Fibroblast of lung (primary cell): ENCODE data around the gene MAP3K15. TPM values are rescaled to one million over a fixed set of nuclear protein-coding genes. Genes with fewer than 3 reads are reported as not detected.

Experiments
- DNase-seq, 2 donors: peaks; one replicate each; pipeline versions ENCODE4 v3.0.0 to v3.0.0-alpha.2; 2010; ENCODE audit warnings: low read depth in 2 of 2
- H2AFZ ChIP-seq: 2 replicates; pipeline ENCODE4 v1.5.1; 2012; ENCODE audit warnings: low read length, control low read depth, inconsistent platforms
- H3K27ac ChIP-seq: 2 replicates; pipeline ENCODE4 v1.5.1; 2011; ENCODE audit warnings: low read length, control low read depth; ENCODE audit not compliant: insufficient read depth
- H3K27me3 ChIP-seq: 2 replicates; pipeline ENCODE4 v1.5.1; 2011; ENCODE audit warnings: mild to moderate bottlenecking, low read length; ENCODE audit not compliant: control insufficient read depth, insufficient read depth
- H3K36me3 ChIP-seq: 2 replicates; pipeline ENCODE4 v1.5.1; 2011; ENCODE audit warnings: low read length; ENCODE audit not compliant: control insufficient read depth, insufficient read depth
- H3K4me1 ChIP-seq: 2 replicates; pipeline ENCODE4 v1.5.1; 2011; ENCODE audit warnings: low read length; ENCODE audit not compliant: control insufficient read depth, insufficient read depth; ENCODE audit errors: extremely low read depth
- H3K4me2 ChIP-seq: 2 replicates; pipeline ENCODE4 v1.5.1; 2011; ENCODE audit warnings: low read length, control low read depth; ENCODE audit not compliant: insufficient read depth; ENCODE audit errors: extremely low read depth
- H3K4me3 ChIP-seq, 4 experiments: fragments of 200-600 bp in 1 of 4; sonication (generic) in 1 of 4; replicated peaks in 1 of 4; 2 replicates each; pipeline ENCODE4 v1.5.1; 2011 to 2016; ENCODE audit warnings: low read length in 4 of 4, low read depth in 3 of 4, mild to moderate bottlenecking in 3 of 4, control low read depth in 2 of 4, inconsistent platforms in 1 of 4, mixed read lengths in 1 of 4; ENCODE audit not compliant: insufficient read depth in 1 of 4; ENCODE audit errors: control extremely low read depth in 1 of 4
- H3K79me2 ChIP-seq: 2 replicates; pipeline ENCODE4 v1.5.1; 2012; ENCODE audit warnings: mild to moderate bottlenecking, low read length, inconsistent platforms; ENCODE audit not compliant: control insufficient read depth, insufficient read depth
- H3K9ac ChIP-seq: 2 replicates; pipeline ENCODE4 v1.5.1; 2011; ENCODE audit warnings: mild to moderate bottlenecking, low read length, control low read depth; ENCODE audit not compliant: insufficient read depth
- H3K9me3 ChIP-seq: 2 replicates; pipeline ENCODE4 v1.5.1; 2012; ENCODE audit warnings: low read depth, low read length; ENCODE audit not compliant: control insufficient read depth, insufficient read depth
- H4K20me1 ChIP-seq: 2 replicates; pipeline ENCODE4 v1.5.1; 2011; ENCODE audit warnings: low read length; ENCODE audit not compliant: control insufficient read depth, insufficient read depth; ENCODE audit errors: extremely low read depth
- EZH2 ChIP-seq: IDR thresholded peaks from 2 replicates; pipeline ENCODE4 v1.5.1; 2012; ENCODE audit warnings: low read length, control low read depth, mild to moderate bottlenecking; ENCODE audit errors: missing control alignments
- polyA plus RNA-seq, 2 donors: library from polyadenylated mRNA; depleted of rRNA in 1 of 2; stranded (reverse) in 1 of 2; unstranded in 1 of 2; fragments of >200 nt; gene quantifications; 2 replicates each; pipeline ENCODE4 v1.2.1, GENCODE V29; 2011 to 2012; ENCODE audit warnings: missing spikeins in 1 of 2
- total RNA-seq: library from RNA; depleted of rRNA; stranded (reverse); fragments of >200 nt; gene quantifications from 2 replicates; pipeline ENCODE4 v1.2.1, GENCODE V29; 2014
- TF ChIP-seq, protein P1 (sequence below), 2 donors: IDR thresholded peaks in 1 of 2; conservative IDR thresholded peaks in 1 of 2; 1 replicate in 1 of 2; 2 replicates in 1 of 2; pipeline ENCODE4 v1.5.1; 2011 to 2012; ENCODE audit warnings: low read length in 2 of 2, control low read depth in 1 of 2, inconsistent platforms in 1 of 2, low read depth in 1 of 2, mild to moderate bottlenecking in 1 of 2

Gene MAP3K15
- total and polyA plus RNA-seq, 2 donors (not counting 1 experiment from before 2014, with no cell fraction given), result under 0.01 to 0.14 TPM

DNA sequence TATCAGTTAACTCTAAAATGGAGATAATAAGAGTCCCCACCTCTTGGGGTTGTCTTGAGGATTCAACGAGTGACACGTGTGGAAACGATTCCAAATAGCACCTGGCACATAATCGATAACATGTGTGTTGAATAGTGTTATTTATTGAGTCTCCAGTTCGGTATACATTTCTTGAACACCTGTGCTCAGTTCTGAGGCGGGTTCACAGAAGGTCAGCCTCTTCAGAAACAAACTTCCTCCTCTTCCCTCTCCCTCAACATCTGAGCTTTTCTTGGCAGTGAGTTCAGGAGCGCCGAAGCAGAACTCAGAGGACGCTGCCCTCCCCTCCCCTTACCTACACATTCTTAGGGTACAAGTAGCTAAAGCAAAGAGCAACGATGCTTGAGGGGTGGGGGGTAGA lies 170.6 kb downstream of the MAP3K15 start:
- Histone ChIP-seq H3K4me3 (peak overlapping the region; percentile 60 to 83 (median 70)), H3K9me3 (no peaks in the 10 kb centered on the region), H2AFZ (no peak overlapping the region), H3K79me2 (peaks cover 22% of the 10 kb centered on the region), H3K27me3 (no peaks in the 10 kb centered on the region), H3K4me2 (peak overlapping the region; percentile 54), H3K27ac (peak overlapping the region; percentile 81), H3K9ac (no peak overlapping the region), H4K20me1 (no peaks in the 10 kb centered on the region), H3K36me3 (no peaks in the 10 kb centered on the region), H3K4me1 (no peaks in the 10 kb centered on the region)
- TF ChIP-seq EZH2, result no peak
- TF ChIP-seq, protein P1, sequence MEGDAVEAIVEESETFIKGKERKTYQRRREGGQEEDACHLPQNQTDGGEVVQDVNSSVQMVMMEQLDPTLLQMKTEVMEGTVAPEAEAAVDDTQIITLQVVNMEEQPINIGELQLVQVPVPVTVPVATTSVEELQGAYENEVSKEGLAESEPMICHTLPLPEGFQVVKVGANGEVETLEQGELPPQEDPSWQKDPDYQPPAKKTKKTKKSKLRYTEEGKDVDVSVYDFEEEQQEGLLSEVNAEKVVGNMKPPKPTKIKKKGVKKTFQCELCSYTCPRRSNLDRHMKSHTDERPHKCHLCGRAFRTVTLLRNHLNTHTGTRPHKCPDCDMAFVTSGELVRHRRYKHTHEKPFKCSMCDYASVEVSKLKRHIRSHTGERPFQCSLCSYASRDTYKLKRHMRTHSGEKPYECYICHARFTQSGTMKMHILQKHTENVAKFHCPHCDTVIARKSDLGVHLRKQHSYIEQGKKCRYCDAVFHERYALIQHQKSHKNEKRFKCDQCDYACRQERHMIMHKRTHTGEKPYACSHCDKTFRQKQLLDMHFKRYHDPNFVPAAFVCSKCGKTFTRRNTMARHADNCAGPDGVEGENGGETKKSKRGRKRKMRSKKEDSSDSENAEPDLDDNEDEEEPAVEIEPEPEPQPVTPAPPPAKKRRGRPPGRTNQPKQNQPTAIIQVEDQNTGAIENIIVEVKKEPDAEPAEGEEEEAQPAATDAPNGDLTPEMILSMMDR (conservative IDR thresholded peaks at IDR 0.05 in 1 of 2, IDR thresholded peaks at IDR 0.05 in 1 of 2; ENCODE audit: low read depth in 1 of 2, low read length in 2 of 2), result no peak
- no peak for DNase-seq

DNA sequence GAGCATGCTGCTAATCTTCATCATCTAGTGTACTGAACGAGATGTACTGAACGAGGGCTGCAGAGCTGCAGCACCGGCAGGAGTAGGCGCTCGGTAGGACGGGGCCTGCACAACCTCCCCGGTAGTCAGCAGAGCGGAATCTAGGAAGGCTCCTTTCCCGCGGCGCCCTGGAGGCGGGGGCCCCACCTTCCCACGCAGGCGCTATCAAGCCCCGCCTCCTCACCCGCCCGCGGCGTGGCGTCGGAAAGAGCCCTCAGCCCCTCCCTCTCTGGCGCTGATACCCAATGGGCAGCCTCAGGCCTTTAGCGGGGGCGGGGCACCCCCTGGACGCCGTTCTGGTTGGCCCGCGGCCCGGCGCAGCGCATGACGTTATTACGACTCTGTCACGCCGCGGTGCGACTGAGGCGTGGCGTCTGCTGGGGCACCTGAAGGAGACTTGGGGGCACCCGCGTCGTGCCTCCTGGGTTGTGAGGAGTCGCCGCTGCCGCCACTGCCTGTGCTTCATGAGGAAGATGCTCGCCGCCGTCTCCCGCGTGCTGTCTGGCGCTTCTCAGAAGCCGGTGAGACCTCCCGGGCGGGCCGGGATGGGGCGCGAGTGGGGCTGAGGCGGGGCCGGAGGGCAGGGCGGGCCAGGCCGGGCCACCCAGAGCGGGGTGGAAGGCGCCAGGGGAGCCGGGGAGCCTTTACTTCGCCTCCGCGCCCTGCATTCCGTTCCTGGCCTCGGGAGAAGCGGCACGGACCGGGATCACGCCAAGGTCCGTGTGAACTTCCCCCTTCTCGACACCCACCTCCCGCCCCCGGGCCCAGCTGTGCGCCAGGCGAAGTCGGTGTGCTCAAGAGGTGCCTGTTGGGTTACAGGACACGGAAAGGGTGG lies 171.5 kb downstream of the MAP3K15 start, which contains the start of gene PDHA1:
PDHA1 (plus strand) TSS at position 393 of the 874 bp plus-strand sequence; CDS start at position 504, 111 bp downstream.
- no peaks in the 10 kb centered on the region for H4K20me1 ChIP-seq
- peak within 1 kb of the TSS; percentile 60 for H2AFZ ChIP-seq
- H3K4me3 ChIP-seq, result peak within 1 kb of the TSS; percentile 60 to 83 (median 70)
- peak within 1 kb of the TSS; percentile 81 for H3K27ac ChIP-seq
- no peaks in the 10 kb centered on the region for H3K36me3 ChIP-seq
- H3K4me1 ChIP-seq, result no peaks in the 10 kb centered on the region
- peak; percentile 86 to 90 for DNase-seq
- peak within 1 kb of the TSS; percentile 76 for H3K9ac ChIP-seq
- H3K27me3 ChIP-seq, result no peaks in the 10 kb centered on the region
- H3K79me2 ChIP-seq, result peaks cover 22% of the 10 kb centered on the region
- TF ChIP-seq, protein P1 (conservative IDR thresholded peaks at IDR 0.05 in 1 of 2, IDR thresholded peaks at IDR 0.05 in 1 of 2; ENCODE audit: low read depth in 1 of 2, low read length in 2 of 2), result no peak
- TF ChIP-seq EZH2, result no peak
- H3K4me2 ChIP-seq, result peak within 1 kb of the TSS; percentile 89
- H3K9me3 ChIP-seq, result no peaks in the 10 kb centered on the region

DNA sequence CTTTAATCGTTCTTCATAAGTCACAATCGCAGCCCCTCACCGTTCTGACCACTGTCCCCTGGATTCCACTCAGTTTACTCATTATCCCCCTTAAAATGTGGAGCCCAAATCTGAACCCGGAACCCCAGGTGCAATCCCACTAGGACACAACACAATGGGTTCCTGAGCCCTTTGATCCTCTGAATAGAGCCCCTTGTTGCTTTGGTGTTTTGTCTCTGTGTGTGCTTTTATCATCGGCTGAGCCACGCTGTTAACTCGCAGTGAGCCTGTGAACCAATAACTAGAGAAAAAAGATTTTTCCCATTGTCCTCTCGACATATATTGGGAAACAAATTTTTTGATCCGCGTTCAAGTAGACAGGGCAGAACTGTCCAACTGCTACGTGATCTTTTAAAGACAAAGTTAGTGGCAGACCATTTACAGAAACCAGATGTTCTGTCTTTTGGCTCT lies 172.2 kb downstream of the MAP3K15 start:
- H3K9me3 ChIP-seq, result no peaks in the 10 kb centered on the region
- H3K4me3 ChIP-seq, result peak overlapping the region in 3 of 4 experiments; percentile 5 to 69 (median 62)
- H3K36me3 ChIP-seq, result no peaks in the 10 kb centered on the region
- TF ChIP-seq EZH2, result no peak
- TF ChIP-seq, protein P1 (conservative IDR thresholded peaks at IDR 0.05 in 1 of 2, IDR thresholded peaks at IDR 0.05 in 1 of 2; ENCODE audit: low read depth in 1 of 2, low read length in 2 of 2), result no peak
- H2AFZ ChIP-seq, result peak overlapping the region; percentile 41
- peak overlapping the region; percentile 89 for H3K4me2 ChIP-seq
- DNase-seq, result no peak
- peaks cover 22% of the 10 kb centered on the region for H3K79me2 ChIP-seq
- no peaks in the 10 kb centered on the region for H3K4me1 ChIP-seq
- H4K20me1 ChIP-seq, result no peaks in the 10 kb centered on the region
- no peak overlapping the region for H3K9ac ChIP-seq
- no peaks in the 10 kb centered on the region for H3K27me3 ChIP-seq
- no peak overlapping the region for H3K27ac ChIP-seq
